SU-DHL-6 (cell line): ENCODE results near the gene RAN.

Experiments used
- H2AFZ ChIP-seq: fragments of 200-600 bp; sonication (generic); 2 replicates; pipeline ENCODE4 v1.6.1; 2014; ENCODE audit warnings: low read depth, mild to moderate bottlenecking, moderate library complexity, mixed read lengths, antibody characterized with exemption, low read length; ENCODE audit not compliant: severe bottlenecking
- H3F3A ChIP-seq: fragments of 200-600 bp; shearing (Covaris generic); 2 replicates; pipeline ENCODE4 v1.6.0; 2016; ENCODE audit warnings: antibody characterized with exemption, mild to moderate bottlenecking; ENCODE audit not compliant: insufficient read depth
- H3K27ac ChIP-seq: fragments of 200-600 bp; sonication (generic); 2 replicates; pipeline ENCODE4 v1.5.1; 2016; ENCODE audit warnings: low read depth, mild to moderate bottlenecking, low read length, moderate library complexity, mixed read lengths
- H3K27me3 ChIP-seq: fragments of 200-600 bp; sonication (generic), shearing (Covaris generic); 2 replicates; pipeline ENCODE4 v1.6.0; 2014; ENCODE audit warnings: mild to moderate bottlenecking, low read length
- H3K36me3 ChIP-seq: fragments of 200-600 bp; sonication (generic); 2 replicates; pipeline ENCODE4 v1.6.1; 2014; ENCODE audit warnings: mild to moderate bottlenecking, low read length, mixed read lengths
- H3K4me2 ChIP-seq: fragments of 300-600, 200-600 bp; shearing (Covaris generic), sonication (generic); 2 replicates; pipeline ENCODE4 v1.6.0; 2014; ENCODE audit warnings: low read length, low read depth, mild to moderate bottlenecking; ENCODE audit not compliant: poor library complexity, severe bottlenecking
- H3K4me3 ChIP-seq: fragments of 200-600 bp; sonication (generic); 2 replicates; pipeline ENCODE4 v1.5.1; 2014; ENCODE audit warnings: antibody characterized with exemption, low read length, mild to moderate bottlenecking, mixed read lengths; ENCODE audit not compliant: insufficient read depth, poor library complexity, severe bottlenecking
- H3K79me2 ChIP-seq: fragments of 200-600 bp; sonication (generic); 2 replicates; pipeline ENCODE4 v1.6.1; 2014; ENCODE audit warnings: mild to moderate bottlenecking, low read length, moderate library complexity; ENCODE audit not compliant: insufficient read depth
- H3K9ac ChIP-seq: fragments of 200-600 bp; sonication (generic); 2 replicates; pipeline ENCODE4 v1.7.0; 2014; ENCODE audit warnings: mild to moderate bottlenecking, low read length
- H3K9me2 ChIP-seq: fragments of 200-600 bp; sonication (generic); replicated peaks from 2 replicates; pipeline ENCODE4 v1.6.1; 2014; ENCODE audit warnings: low read length; ENCODE audit not compliant: insufficient read depth
- H3K9me3 ChIP-seq: fragments of 200-600 bp; sonication (generic); 2 replicates; pipeline ENCODE4 v1.6.1; 2014; ENCODE audit warnings: low read length, mixed read lengths; ENCODE audit not compliant: insufficient read depth
- H4K20me1 ChIP-seq: fragments of 200-600 bp; sonication (generic); 2 replicates; pipeline ENCODE4 v1.6.1; 2014; ENCODE audit warnings: low read depth, mild to moderate bottlenecking, antibody characterized with exemption, low read length, moderate library complexity, mixed read lengths
- EZH2phosphoT487 ChIP-seq: fragments of 200-600 bp; sonication (generic), shearing (Covaris generic); conservative IDR thresholded peaks from 2 replicates; pipeline ENCODE4 v1.6.1; 2018; ENCODE audit warnings: mild to moderate bottlenecking, antibody characterized with exemption, low read length, moderate library complexity, mixed read lengths
- TF ChIP-seq, protein P1 (sequence below): fragments of 200-600 bp; sonication (generic); IDR thresholded peaks from one replicate; pipeline ENCODE4 v1.5.1; 2017; ENCODE audit warnings: antibody characterized with exemption, mild to moderate bottlenecking, low read length, moderate library complexity; ENCODE audit not compliant: insufficient read depth, poor library complexity, severe bottlenecking

RAN gene

DNA sequence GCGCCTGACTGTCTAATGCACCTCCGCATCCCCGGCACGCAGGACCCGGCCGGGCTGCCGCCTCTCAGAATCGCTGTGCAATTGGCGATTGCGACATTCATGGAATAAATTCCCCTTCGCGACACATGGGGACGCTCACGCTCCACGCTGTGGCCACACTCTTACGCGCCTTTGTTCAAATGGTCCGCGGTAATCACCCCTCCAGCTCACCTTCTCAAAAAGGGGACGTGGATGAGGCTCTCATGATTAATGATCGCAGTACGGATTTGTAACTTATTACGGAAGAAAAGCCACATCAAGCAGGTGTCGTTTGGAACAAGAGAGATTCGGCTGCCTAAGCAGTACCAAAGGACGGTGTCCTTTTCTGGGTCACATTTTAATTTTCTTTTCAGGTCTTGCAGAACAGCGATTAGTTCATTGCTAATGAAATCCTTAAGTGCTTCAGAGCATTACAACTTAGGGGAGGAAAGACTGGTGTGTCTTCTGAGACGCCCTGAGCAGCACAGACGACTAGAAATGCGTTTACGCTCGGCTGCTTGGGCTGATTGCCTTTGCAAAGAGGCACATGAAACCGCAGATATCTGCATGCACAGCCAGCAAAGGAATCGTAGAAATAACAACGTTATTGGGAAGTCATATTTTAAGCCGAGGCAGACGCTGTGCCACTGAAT is 44.5 kb downstream of the RAN start:
- no peaks in the 10 kb centered on the region for H3K9me3 ChIP-seq
- no peaks in the 10 kb centered on the region for H3K27me3 ChIP-seq
- H3K4me3 ChIP-seq, result no peak overlapping the region
- peak overlapping the region; percentile 3; the same call in 1 of the 2 replicates for H3K9ac ChIP-seq
- peak overlapping the region; percentile 22 for H3K27ac ChIP-seq
- TF ChIP-seq, protein P1, sequence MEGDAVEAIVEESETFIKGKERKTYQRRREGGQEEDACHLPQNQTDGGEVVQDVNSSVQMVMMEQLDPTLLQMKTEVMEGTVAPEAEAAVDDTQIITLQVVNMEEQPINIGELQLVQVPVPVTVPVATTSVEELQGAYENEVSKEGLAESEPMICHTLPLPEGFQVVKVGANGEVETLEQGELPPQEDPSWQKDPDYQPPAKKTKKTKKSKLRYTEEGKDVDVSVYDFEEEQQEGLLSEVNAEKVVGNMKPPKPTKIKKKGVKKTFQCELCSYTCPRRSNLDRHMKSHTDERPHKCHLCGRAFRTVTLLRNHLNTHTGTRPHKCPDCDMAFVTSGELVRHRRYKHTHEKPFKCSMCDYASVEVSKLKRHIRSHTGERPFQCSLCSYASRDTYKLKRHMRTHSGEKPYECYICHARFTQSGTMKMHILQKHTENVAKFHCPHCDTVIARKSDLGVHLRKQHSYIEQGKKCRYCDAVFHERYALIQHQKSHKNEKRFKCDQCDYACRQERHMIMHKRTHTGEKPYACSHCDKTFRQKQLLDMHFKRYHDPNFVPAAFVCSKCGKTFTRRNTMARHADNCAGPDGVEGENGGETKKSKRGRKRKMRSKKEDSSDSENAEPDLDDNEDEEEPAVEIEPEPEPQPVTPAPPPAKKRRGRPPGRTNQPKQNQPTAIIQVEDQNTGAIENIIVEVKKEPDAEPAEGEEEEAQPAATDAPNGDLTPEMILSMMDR, result peak; percentile 78
- no peak for TF ChIP-seq EZH2phosphoT487
- H3K9me2 ChIP-seq, result no peaks in the 10 kb centered on the region
- H3K4me2 ChIP-seq, result peak overlapping the region; percentile 28
- no peak overlapping the region for H2AFZ ChIP-seq
- H3K36me3 ChIP-seq, result no peaks in the 10 kb centered on the region
- no peaks in the 10 kb centered on the region for H3K79me2 ChIP-seq
- H3F3A ChIP-seq, result no peaks in the 10 kb centered on the region
- H4K20me1 ChIP-seq, result no peaks in the 10 kb centered on the region

- TF ChIP-seq, protein P1, result no peak
- TF ChIP-seq EZH2phosphoT487, result no peak
- H3K9me3 ChIP-seq, result no peaks in the 10 kb centered on the region
- H3K36me3 ChIP-seq, result no peaks in the 10 kb centered on the region
- H3K4me3 ChIP-seq, result no peak overlapping the region
- no peaks in the 10 kb centered on the region for H3K9me2 ChIP-seq
- no peak overlapping the region for H2AFZ ChIP-seq
- no peaks in the 10 kb centered on the region for H4K20me1 ChIP-seq
- no peaks in the 10 kb centered on the region for H3F3A ChIP-seq
- H3K27me3 ChIP-seq, result no peaks in the 10 kb centered on the region
- H3K9ac ChIP-seq, result no peak overlapping the region
- no peaks in the 10 kb centered on the region for H3K79me2 ChIP-seq
- H3K4me2 ChIP-seq, result no peak overlapping the region
- no peak overlapping the region for H3K27ac ChIP-seq
Measured at GRCh38 chr12:130917607-130918006, 45.7 kb downstream of the RAN start.

- no peak overlapping the region for H3K4me3 ChIP-seq
- H4K20me1 ChIP-seq, result no peaks in the 10 kb centered on the region
- H3F3A ChIP-seq, result no peaks in the 10 kb centered on the region
- no peak overlapping the region for H3K27ac ChIP-seq
- H3K79me2 ChIP-seq, result no peaks in the 10 kb centered on the region
- no peak overlapping the region for H3K4me2 ChIP-seq
- H3K9ac ChIP-seq, result no peak overlapping the region
- no peaks in the 10 kb centered on the region for H3K36me3 ChIP-seq
- no peaks in the 10 kb centered on the region for H3K9me2 ChIP-seq
- H2AFZ ChIP-seq, result no peak overlapping the region
- no peaks in the 10 kb centered on the region for H3K9me3 ChIP-seq
- H3K27me3 ChIP-seq, result no peaks in the 10 kb centered on the region
- TF ChIP-seq, protein P1, result no peak
- TF ChIP-seq EZH2phosphoT487, result no peak
Measured at GRCh38 chr12:130919086-130919485, 47.2 kb downstream of the RAN start.
